Panc1 (cell line): ENCODE results near the gene UNC93A.
"Not testable (repeated sequence)": the region's sequence is repeated elsewhere in the genome, so short reads cannot be mapped to it uniquely, and the experiment has no call there.

Source experiments
- POLR2AphosphoS5 ChIP-seq: IDR thresholded peaks from 2 replicates; pipeline ENCODE4 v1.6.1; 2012; ENCODE audit warnings: mild to moderate bottlenecking, low read depth, low read length, moderate library complexity
- TF ChIP-seq, protein P1 (sequence below): fragments of 450-650 bp; IDR thresholded peaks from 2 replicates; pipeline ENCODE4 v1.5.1; 2017; ENCODE audit warnings: mild to moderate bottlenecking

DNA sequence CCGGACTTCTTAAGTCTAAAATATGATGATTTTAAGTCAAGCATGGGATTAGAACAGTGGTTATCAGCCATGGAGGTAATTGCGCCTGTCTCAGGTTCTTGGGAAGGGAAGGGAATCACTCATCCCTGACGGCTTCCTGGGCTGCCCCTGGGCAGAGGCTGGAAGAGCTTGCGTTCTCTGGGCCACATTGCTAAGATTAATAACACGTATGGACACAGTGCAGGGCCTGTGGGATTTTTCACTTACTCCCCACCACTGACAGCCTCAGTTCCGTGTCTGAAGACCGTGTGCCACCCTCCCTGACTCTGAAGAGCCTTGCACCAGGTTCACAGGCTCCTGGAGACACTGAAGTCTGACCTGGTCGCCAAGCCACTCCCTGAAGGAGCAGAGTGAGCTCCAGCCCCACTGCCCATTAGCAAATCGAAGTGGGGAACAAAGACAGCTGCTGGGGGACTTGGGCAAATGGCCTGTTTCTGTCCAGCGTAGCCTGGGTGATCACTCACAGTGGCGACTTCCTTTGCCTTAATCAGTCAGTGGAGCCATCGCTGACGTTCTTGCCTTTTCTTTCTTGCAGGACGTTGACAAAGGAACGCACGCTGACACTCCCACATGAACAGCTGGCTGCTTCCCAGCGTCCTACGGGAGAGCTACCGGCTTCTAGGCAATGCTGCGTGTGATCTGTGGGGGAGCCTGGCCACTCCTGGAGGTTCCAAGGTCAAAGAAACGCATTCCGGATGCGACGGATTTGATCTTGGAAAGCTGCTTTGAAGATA is 24.9 kb upstream of the UNC93A start:
- TF ChIP-seq, protein P1, sequence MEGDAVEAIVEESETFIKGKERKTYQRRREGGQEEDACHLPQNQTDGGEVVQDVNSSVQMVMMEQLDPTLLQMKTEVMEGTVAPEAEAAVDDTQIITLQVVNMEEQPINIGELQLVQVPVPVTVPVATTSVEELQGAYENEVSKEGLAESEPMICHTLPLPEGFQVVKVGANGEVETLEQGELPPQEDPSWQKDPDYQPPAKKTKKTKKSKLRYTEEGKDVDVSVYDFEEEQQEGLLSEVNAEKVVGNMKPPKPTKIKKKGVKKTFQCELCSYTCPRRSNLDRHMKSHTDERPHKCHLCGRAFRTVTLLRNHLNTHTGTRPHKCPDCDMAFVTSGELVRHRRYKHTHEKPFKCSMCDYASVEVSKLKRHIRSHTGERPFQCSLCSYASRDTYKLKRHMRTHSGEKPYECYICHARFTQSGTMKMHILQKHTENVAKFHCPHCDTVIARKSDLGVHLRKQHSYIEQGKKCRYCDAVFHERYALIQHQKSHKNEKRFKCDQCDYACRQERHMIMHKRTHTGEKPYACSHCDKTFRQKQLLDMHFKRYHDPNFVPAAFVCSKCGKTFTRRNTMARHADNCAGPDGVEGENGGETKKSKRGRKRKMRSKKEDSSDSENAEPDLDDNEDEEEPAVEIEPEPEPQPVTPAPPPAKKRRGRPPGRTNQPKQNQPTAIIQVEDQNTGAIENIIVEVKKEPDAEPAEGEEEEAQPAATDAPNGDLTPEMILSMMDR: not testable (repeated sequence)
- not testable (repeated sequence) for TF ChIP-seq POLR2AphosphoS5
